IPS DF 6.9 (cell line): Measurements from ENCODE around the gene RSF1.

Experiments
- DNase-seq: peaks from one replicate; pipeline ENCODE4 v3.0.0-alpha.2; 2013; ENCODE audit warnings: low read depth, low spot score
- H3K27ac ChIP-seq: one replicate; pipeline ENCODE4 v1.5.1; 2013; ENCODE audit warnings: low read length, control low read depth
- H3K27me3 ChIP-seq: 2 replicates; pipeline ENCODE4 v1.6.1; 2013; ENCODE audit warnings: mild to moderate bottlenecking, low read length; ENCODE audit not compliant: control insufficient read depth, insufficient read depth
- H3K36me3 ChIP-seq: 2 replicates; pipeline ENCODE4 v1.6.1; 2013; ENCODE audit warnings: low read length; ENCODE audit not compliant: control insufficient read depth, insufficient read depth
- H3K4me1 ChIP-seq: 2 replicates; pipeline ENCODE4 v1.6.1; 2013; ENCODE audit warnings: low read length; ENCODE audit not compliant: control insufficient read depth, insufficient read depth
- H3K4me3 ChIP-seq: 2 replicates; pipeline ENCODE4 v1.5.1; 2013; ENCODE audit warnings: mild to moderate bottlenecking, low read length
- H3K9me3 ChIP-seq: 2 replicates; pipeline ENCODE4 v1.6.1; 2013; ENCODE audit warnings: low read length, inconsistent platforms; ENCODE audit not compliant: control insufficient read depth, insufficient read depth
- WGBS: extraction: QIAGEN DNeasy Blood & Tissue Kit; methylation state at CpG from one replicate; pipeline ENCODE4 v1.1.7; 2013; ENCODE audit warnings: mixed read lengths, missing lambda C conversion rate; ENCODE audit not compliant: insufficient read length, insufficient coverage; 5-methylcytosine and 5-hydroxymethylcytosine counted together

The RSF1 gene

GRCh38 chr11:77730789-77731188, 89.7 kb downstream of the RSF1 start:
- Histone ChIP-seq H3K4me3 (no peak overlapping the region), H3K4me1 (no peaks in the 10 kb centered on the region), H3K27me3 (no peaks in the 10 kb centered on the region), H3K9me3 (peaks cover 1% of the 10 kb centered on the region), H3K27ac (no peak overlapping the region), H3K36me3 (peaks cover 6% of the 10 kb centered on the region; the same call in 1 of the 2 replicates)
- WGBS, result no CpG with 5 or more reads among the region's 3 CpGs
- DNase-seq, result no peak

GRCh38 chr11:77729063-77729462, 91.5 kb downstream of the RSF1 start:
- Histone ChIP-seq H3K27me3 (no peaks in the 10 kb centered on the region), H3K4me1 (no peaks in the 10 kb centered on the region), H3K4me3 (no peak overlapping the region), H3K27ac (no peak overlapping the region), H3K36me3 (peaks cover 5% of the 10 kb centered on the region; the same call in 1 of the 2 replicates), H3K9me3 (peaks cover 1% of the 10 kb centered on the region)
- no CpG with 5 or more reads among the region's 2 CpGs for WGBS
- DNase-seq, result no peak

GRCh38 chr11:77728203-77728786, 92.2 kb downstream of the RSF1 start:
- Histone ChIP-seq H3K4me1 (no peaks in the 10 kb centered on the region), H3K4me3 (no peak overlapping the region), H3K27me3 (no peaks in the 10 kb centered on the region), H3K36me3 (peaks cover 5% of the 10 kb centered on the region; the same call in 1 of the 2 replicates), H3K27ac (no peak overlapping the region), H3K9me3 (peaks cover 1% of the 10 kb centered on the region)
- no peak for DNase-seq
- no CpG with 5 or more reads among the region's 5 CpGs for WGBS

GRCh38 chr11:77726524-77726923, 94.0 kb downstream of the RSF1 start:
- DNase-seq, result no peak
- Histone ChIP-seq H3K4me1 (no peaks in the 10 kb centered on the region), H3K4me3 (no peak overlapping the region), H3K27me3 (no peaks in the 10 kb centered on the region), H3K36me3 (peaks cover 5% of the 10 kb centered on the region), H3K27ac (no peak overlapping the region), H3K9me3 (peaks cover 1% of the 10 kb centered on the region)
- WGBS, result no CpG with 5 or more reads among the region's 2 CpGs

GRCh38 chr11:77725433-77725832, 95.1 kb downstream of the RSF1 start:
- H3K4me3 ChIP-seq, result no peak overlapping the region
- H3K27me3 ChIP-seq, result no peaks in the 10 kb centered on the region
- H3K4me1 ChIP-seq, result no peaks in the 10 kb centered on the region
- DNase-seq, result no peak
- WGBS, result no CpG with 5 or more reads among the region's 3 CpGs
- H3K9me3 ChIP-seq, result no peaks in the 10 kb centered on the region
- H3K36me3 ChIP-seq, result peaks cover 5% of the 10 kb centered on the region
- H3K27ac ChIP-seq, result no peak overlapping the region

GRCh38 chr11:77724636-77725035, 95.9 kb downstream of the RSF1 start:
- no peak for DNase-seq
- Histone ChIP-seq H3K9me3 (no peaks in the 10 kb centered on the region), H3K4me3 (no peak overlapping the region), H3K27me3 (no peaks in the 10 kb centered on the region), H3K4me1 (no peaks in the 10 kb centered on the region), H3K27ac (no peak overlapping the region), H3K36me3 (peaks cover 5% of the 10 kb centered on the region)
- WGBS, result no CpG with 5 or more reads among the region's 4 CpGs

GRCh38 chr11:77723024-77723423, 97.5 kb downstream of the RSF1 start:
- WGBS, result no CpG with 5 or more reads among the region's 2 CpGs

GRCh38 chr11:77710358-77710757, 110.2 kb downstream of the RSF1 start:
- no CpG with 5 or more reads among the region's 1 CpG for WGBS
- H3K4me1 ChIP-seq, result no peaks in the 10 kb centered on the region
- H3K27ac ChIP-seq, result no peak overlapping the region
- H3K4me3 ChIP-seq, result no peak overlapping the region
- DNase-seq, result no peak
- no peaks in the 10 kb centered on the region for H3K27me3 ChIP-seq
- no peaks in the 10 kb centered on the region for H3K9me3 ChIP-seq
- no peaks in the 10 kb centered on the region for H3K36me3 ChIP-seq

More at GRCh38 chr11:77723024-77723423, 97.5 kb downstream of the RSF1 start:
- H3K4me1 ChIP-seq, result no peaks in the 10 kb centered on the region
- no peak for DNase-seq
- H3K9me3 ChIP-seq, result no peaks in the 10 kb centered on the region
- H3K4me3 ChIP-seq, result no peak overlapping the region
- H3K27ac ChIP-seq, result no peak overlapping the region
- no peaks in the 10 kb centered on the region for H3K27me3 ChIP-seq
- peaks cover 5% of the 10 kb centered on the region for H3K36me3 ChIP-seq

GRCh38 chr11:77705876-77706579, 114.5 kb downstream of the RSF1 start:
- Histone ChIP-seq H3K9me3 (no peaks in the 10 kb centered on the region), H3K4me3 (no peak overlapping the region), H3K27ac (no peak overlapping the region), H3K36me3 (no peaks in the 10 kb centered on the region), H3K27me3 (no peaks in the 10 kb centered on the region), H3K4me1 (no peaks in the 10 kb centered on the region)
- no CpG with 5 or more reads among the region's 7 CpGs for WGBS
- no peak for DNase-seq

- no peaks in the 10 kb centered on the region for H3K9me3 ChIP-seq
These were observed 115.2 kb downstream of the RSF1 start for GRCh38 chr11:77705195-77705875.

More at GRCh38 chr11:77705195-77705875, 115.2 kb downstream of the RSF1 start:
- no peak overlapping the region for H3K4me3 ChIP-seq
- no peaks in the 10 kb centered on the region for H3K4me1 ChIP-seq
- no peaks in the 10 kb centered on the region for H3K36me3 ChIP-seq
- DNase-seq, result no peak
- WGBS, result no CpG with 5 or more reads among the region's 4 CpGs
- H3K27me3 ChIP-seq, result no peaks in the 10 kb centered on the region
- no peak overlapping the region for H3K27ac ChIP-seq
